KOPT-K1 (cell line): Measurements from ENCODE around the gene KRTAP10-10.
"Not testable (repeated sequence)": the region's sequence is repeated elsewhere in the genome, so short reads cannot be mapped to it uniquely, and the experiment has no call there.

Source experiments
- H3K27ac ChIP-seq: fragments of 200-600 bp; sonication (generic); 2 replicates; pipeline ENCODE4 v1.5.1; 2016; ENCODE audit warnings: antibody characterized with exemption, mild to moderate bottlenecking, low read depth, low read length; ENCODE audit not compliant: poor library complexity, severe bottlenecking
- H3K36me3 ChIP-seq: fragments of 200-600 bp; sonication (generic); 2 replicates; pipeline ENCODE4 v1.5.1; 2017; ENCODE audit warnings: antibody characterized with exemption, mild to moderate bottlenecking, low read length, moderate library complexity; ENCODE audit not compliant: insufficient read depth
- H3K9me3 ChIP-seq: fragments of 200-600 bp; sonication (generic); 2 replicates; pipeline ENCODE4 v1.5.1; 2017; ENCODE audit warnings: antibody characterized with exemption, low read length, mild to moderate bottlenecking; ENCODE audit not compliant: insufficient read depth, poor library complexity, severe bottlenecking

The KRTAP10-10 gene

DNA sequence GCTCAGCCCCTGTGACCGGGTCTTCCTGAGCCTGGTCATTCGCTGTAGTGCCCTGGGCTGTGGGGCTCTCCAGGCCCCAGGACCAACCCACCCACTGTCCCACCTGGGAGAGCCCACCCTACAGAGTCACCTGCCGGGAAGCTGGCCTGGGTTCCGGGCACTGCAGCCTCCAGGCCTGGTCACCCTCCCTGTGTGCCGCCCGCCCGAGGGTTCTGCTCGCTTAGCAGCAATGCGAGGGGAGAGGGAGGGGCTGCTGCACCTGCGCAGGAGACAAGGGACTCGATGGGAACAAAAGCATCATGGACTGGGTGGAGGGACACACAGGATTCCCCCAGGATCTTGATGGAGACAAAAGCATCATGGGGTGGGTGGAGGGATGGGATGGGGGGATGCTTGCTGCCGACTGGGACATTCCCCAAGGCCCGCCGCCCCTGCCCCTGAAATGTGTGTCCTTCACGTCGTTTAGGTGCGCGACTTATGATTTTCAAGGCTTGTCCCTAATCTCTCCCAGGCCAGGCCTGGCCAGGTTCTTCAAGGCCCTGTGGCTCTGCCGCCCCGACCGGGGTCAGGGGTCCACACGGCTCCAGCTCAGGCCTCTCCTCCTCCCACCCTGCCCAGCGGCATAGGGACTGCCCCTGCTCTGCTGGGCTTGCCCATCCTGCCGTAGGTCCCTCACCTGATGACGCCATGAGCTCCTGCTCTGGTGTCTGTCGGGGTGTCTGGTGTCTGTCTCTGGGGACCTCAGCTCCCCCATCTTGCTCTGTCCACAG is 23.6 kb upstream of the KRTAP10-10 start:
- Histone ChIP-seq H3K27ac (no peak overlapping the region), H3K36me3 (no peaks in the 10 kb centered on the region), H3K9me3 (peaks cover 33% of the 10 kb centered on the region)

- peaks cover 29% of the 10 kb centered on the region for H3K9me3 ChIP-seq
- H3K27ac ChIP-seq, result no peak overlapping the region
- H3K36me3 ChIP-seq, result no peaks in the 10 kb centered on the region
Observed at GRCh38 chr21:44614161-44614631, 23.0 kb upstream of the KRTAP10-10 start.

- Histone ChIP-seq H3K27ac (no peak overlapping the region), H3K36me3 (no peaks in the 10 kb centered on the region), H3K9me3 (peaks cover 30% of the 10 kb centered on the region)
Observed at GRCh38 chr21:44614961-44615391, 22.2 kb upstream of the KRTAP10-10 start.

DNA sequence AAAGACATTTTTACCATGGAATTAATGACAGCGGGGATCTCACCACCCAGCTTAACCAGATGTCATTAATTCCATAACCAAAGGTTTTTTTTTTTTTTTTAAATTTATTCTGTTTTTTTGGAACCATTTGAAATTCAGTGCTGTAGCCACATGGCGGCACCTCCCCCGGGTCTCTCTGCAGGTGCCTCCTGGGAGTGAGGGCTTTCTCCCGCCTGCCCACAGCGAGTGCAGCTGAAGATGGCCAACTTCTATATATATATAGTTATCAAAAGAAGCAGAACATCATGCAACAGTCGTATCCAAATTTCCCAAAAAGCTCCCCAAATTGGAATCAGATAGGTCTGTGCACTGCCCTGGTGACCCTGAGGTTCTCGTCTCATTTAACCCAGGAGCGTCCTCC is 21.7 kb upstream of the KRTAP10-10 start:
- Histone ChIP-seq H3K36me3 (no peaks in the 10 kb centered on the region), H3K9me3 (peaks cover 26% of the 10 kb centered on the region), H3K27ac (no peak overlapping the region)

- Histone ChIP-seq H3K27ac (no peak overlapping the region), H3K36me3 (no peaks in the 10 kb centered on the region), H3K9me3 (peaks cover 21% of the 10 kb centered on the region)
Observed at GRCh38 chr21:44615911-44616590, 21.1 kb upstream of the KRTAP10-10 start.

GRCh38 chr21:44616591-44616926 is 20.6 kb upstream of the KRTAP10-10 start:
- Histone ChIP-seq H3K27ac (no peak overlapping the region), H3K36me3 (no peaks in the 10 kb centered on the region), H3K9me3 (peaks cover 16% of the 10 kb centered on the region)

DNA sequence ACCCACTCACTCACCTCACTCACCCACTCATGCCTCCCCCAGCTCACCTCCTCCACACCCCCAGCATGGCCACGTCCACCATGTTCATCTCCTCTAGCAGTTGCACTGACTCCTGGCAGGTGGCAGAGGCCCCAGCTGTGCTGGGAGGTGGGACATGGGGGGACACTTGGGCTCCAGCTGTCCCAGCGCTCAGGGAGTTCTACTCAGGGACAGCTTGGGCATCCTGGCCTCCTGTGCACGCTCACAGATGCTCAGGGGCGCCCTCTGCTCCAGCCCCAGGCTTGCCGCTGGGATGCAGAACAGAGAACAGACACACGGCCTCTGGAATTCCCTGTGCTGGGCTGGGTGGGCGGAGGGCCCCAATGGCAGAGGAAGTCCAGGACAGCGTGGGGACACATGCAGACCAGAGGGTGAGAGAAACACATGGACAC is 20.1 kb upstream of the KRTAP10-10 start:
- Histone ChIP-seq H3K27ac (no peak overlapping the region), H3K9me3 (peaks cover 11% of the 10 kb centered on the region), H3K36me3 (no peaks in the 10 kb centered on the region)

GRCh38 chr21:44618504-44618903 is 18.7 kb upstream of the KRTAP10-10 start:
- Histone ChIP-seq H3K36me3 (no peaks in the 10 kb centered on the region), H3K27ac (peak overlapping the region; percentile 38), H3K9me3 (peaks cover 20% of the 10 kb centered on the region)

GRCh38 chr21:44618909-44619308 is 18.2 kb upstream of the KRTAP10-10 start:
- peak overlapping the region; percentile 38 for H3K27ac ChIP-seq
- no peaks in the 10 kb centered on the region for H3K36me3 ChIP-seq
- peaks cover 24% of the 10 kb centered on the region for H3K9me3 ChIP-seq

DNA sequence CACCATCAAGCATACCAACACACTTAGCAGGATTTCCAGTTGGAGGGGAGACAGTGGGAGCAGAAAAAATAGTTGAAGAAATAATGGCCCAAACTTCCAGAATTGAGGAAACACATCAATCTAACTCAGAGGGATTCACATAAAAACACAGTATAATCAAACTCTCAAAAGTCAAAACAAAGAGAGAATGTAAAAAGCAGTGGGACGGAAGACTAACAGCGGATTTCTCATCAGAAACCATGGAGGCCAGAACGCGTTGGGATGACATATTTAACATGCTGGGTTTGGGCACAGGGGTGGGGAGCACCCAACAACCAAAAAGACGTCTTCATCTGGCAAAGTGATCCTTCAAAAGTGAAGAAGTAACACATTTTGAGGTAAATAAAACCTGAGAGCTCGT is 17.3 kb upstream of the KRTAP10-10 start:
- no peaks in the 10 kb centered on the region for H3K36me3 ChIP-seq
- H3K9me3 ChIP-seq, result peaks cover 34% of the 10 kb centered on the region
- H3K27ac ChIP-seq, result no peak overlapping the region

DNA sequence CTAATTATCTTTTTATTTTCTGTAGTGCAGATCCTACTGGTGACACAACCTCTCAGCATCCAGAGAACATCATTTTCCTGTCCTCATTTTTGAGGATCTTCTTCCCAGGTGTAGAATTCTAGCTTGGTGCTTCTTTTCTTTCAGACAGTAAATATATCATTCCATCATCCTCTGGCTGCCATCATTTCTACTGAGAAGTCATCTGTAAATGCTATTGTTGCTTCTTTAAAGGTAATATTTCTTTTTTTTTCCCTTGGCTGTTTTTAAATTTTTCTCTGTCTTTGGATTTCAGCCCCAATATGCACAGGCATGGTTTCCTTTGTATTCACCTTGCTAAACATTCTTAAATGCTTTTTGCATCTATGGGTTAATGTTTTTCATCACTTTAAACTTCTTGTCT is 13.6 kb upstream of the KRTAP10-10 start:
- peaks cover 37% of the 10 kb centered on the region for H3K9me3 ChIP-seq
- no peaks in the 10 kb centered on the region for H3K36me3 ChIP-seq
- no peak overlapping the region for H3K27ac ChIP-seq

DNA sequence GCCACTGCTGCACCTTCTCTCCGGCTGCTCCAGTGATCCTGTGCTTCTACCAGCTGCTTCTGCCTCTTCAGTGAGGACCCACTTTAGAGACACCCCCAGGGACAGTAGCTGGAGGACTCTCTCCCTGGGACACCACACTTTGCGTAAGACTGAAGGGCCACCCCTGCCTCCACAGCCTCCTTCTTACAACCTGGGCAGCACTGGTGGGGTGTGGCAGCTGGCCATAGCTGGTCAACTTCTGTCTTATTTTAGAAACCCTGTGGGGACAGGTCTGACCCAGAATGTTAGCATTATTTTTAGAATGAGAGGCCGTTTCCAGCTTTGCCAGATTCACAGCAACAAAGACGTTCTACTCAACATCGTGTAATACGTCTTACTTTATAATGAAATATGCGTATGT is 11.4 kb upstream of the KRTAP10-10 start:
- peaks cover 34% of the 10 kb centered on the region for H3K9me3 ChIP-seq
- H3K36me3 ChIP-seq, result no peaks in the 10 kb centered on the region
- H3K27ac ChIP-seq, result no peak overlapping the region

DNA sequence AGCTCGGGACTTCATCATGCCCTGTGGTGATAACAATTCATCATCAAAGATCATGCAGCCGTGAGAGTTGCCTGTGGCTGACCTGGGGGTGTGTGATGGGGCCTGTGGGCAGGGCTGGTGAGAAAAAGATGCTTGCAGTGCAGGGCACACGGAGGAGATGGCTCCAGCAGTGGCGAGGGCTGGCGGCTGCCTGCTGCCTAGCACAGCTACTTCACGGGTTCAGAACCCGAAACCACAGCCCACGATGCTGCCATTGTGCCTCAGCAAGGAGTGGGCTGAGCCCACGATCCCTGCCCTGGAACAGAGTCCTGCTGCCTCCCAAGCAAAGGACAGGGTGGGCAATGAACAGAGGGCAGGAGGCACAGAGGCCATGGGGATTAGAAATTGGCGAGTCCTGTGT is 10.9 kb upstream of the KRTAP10-10 start:
- H3K9me3 ChIP-seq, result peaks cover 39% of the 10 kb centered on the region
- H3K36me3 ChIP-seq, result no peaks in the 10 kb centered on the region
- no peak overlapping the region for H3K27ac ChIP-seq

GRCh38 chr21:44626673-44627143 is 10.4 kb upstream of the KRTAP10-10 start, which contains the start of gene KRTAP10-9:
Gene KRTAP10-9, plus strand, starts transcription at chr21:44627093. Its CDS starts 79 bp downstream, at chr21:44627172.
- Histone ChIP-seq H3K9me3 (peaks cover 43% of the 10 kb centered on the region), H3K27ac (no peak within 1 kb of the TSS), H3K36me3 (no peaks in the 10 kb centered on the region)

- not testable (repeated sequence) for H3K27ac ChIP-seq, H3K36me3 ChIP-seq
- H3K9me3 ChIP-seq, result peaks cover 49% of the 10 kb centered on the region
Observed at GRCh38 chr21:44627181-44627822, 9.9 kb upstream of the KRTAP10-10 start.
